Measurements from ENCODE around the gene EML1.

Gene EML1

DNA sequence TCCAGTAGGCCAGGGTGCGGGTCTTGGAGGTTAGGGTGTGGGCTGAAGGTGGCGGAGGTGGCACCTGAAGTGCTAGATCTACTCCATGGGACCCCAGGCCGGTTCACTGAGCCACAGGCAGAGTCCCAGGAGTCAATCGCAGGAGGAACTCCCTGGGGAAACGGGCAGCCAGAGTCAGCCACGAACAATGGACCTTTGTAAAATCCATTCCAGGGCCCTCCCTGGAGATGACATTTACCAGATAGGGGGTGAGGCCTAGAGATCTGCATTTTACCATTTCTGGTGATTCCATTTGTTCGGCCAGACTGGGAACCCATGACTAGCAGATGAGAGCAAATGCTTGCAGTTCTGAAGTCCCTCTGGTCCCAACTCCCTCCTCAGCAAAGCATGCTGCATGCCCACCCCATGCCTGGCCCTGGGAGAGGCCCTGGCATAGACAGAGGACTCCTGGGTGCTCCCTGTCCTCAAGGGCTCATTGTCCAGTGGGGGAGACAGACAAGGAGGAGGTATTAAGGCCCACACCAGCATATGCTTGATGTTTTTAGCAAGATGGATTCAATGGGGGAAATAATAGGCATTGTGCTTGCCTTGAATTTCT, 115.5 kb downstream of the EML1 start:
- DNase-seq: no peak

GRCh38 chr14:99909513-99910064, 116.4 kb downstream of the EML1 start:
- no peak for DNase-seq

GRCh38 chr14:99910337-99911309, 117.4 kb downstream of the EML1 start:
- DNase-seq: no peak

DNA sequence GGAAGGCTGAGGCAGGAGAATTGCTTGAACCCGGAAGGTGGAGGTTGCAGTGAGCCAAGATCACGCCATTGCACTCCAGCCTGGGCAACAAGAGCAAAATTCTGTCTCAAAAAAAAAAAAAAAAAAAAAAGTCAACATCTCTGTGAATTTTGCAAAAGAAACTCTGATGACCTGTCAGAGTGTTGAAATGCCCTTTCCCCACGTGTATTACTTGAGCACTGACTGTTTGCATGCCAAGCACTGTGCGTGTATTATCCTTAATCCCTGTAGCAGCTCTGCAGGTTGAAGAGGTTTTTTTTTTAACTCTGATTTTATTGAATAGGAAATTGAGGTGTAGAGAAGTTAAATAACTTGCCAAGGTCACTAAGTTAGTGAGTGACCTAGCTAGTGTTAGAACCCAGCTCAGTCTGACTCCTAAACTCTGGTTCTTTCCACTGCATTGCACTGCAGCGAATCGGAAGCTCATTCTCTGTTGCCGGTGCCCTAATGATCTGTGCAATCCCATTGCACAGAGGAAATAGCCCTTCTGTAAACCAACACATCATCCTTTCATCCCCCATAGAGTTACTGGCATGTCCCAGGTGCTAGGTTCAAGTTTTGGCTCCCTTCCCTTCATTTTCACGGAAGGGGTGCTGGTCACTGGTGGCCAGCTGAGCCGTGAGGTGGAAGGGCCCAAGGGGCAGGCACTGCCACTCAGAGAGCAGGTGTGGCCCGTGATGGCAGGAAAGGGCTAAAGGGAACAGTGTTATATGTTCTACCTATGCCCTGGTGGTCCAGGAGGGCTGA, 122.3 kb downstream of the EML1 start:
- DNase-seq: no peak

- DNase-seq: no peak
Observed at GRCh38 chr14:99916091-99916383, 122.8 kb downstream of the EML1 start.

DNA sequence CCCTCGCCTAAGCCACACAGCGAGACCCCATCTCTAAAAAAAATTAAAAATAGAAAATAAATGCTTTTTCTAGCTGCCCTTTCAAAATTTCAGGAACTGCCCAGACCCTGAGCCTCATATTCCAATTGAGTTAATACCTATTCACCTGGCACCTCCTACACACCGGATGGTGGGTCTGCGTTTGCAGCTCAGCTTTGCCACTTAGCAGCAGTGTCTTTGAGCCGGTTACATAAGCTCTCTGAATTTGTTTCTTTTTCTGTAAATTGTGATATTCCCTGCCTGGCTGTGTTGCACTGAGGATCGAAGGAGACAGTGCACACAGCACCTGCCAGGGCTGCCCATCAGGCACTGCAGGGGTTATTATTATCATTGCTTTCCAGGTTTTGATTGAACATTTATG, 125.6 kb downstream of the EML1 start:
- no peak for DNase-seq

GRCh38 chr14:99921425-99921824, 128.2 kb downstream of the EML1 start:
- no peak for DNase-seq

GRCh38 chr14:99924379-99924778, 131.2 kb downstream of the EML1 start:
- no peak for DNase-seq

GRCh38 chr14:99925471-99925870, 132.3 kb downstream of the EML1 start:
- no peak for DNase-seq

GRCh38 chr14:99928963-99929362, 135.8 kb downstream of the EML1 start:
- DNase-seq: no peak

GRCh38 chr14:99929601-99930000, 136.4 kb downstream of the EML1 start:
- DNase-seq: no peak

DNA sequence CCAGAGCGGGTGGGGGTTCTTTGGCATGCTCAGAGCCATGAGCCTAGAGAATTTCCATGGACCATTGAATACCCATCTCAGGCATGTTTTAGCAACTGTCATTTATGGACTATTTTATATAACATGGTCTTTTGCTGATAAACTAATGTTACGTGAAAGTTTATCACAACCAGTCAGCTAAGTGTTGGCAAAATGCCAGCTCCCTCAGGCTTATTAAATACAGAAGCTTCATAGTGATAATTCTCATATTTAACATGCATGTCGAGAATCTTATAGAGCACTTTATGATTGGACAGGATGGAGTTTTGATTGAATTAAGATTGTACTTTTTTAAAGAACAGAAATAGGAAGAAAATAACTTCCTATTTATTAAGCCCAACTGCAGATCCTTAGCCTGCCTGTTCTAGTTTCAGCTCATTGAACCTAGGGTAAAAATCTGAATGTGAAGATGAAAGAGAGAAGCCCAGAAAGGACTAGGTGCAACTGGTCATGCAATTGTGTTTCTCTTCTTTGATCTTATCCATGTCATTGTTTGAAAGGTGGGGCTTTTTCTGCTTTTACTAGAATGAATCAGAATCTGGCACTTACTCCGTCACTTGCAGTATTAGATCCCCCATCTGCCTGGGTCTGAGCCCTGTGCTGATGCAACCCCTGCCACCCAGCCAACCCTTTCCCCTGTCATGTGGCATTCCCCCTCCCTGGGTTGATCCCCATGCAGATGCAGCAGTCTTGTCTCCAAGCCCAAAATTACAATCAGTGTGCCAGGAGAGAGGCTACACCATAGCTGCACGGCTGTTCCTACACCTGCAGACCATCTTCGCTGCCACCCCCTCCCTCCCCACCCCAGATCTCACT, 137.4 kb downstream of the EML1 start:
- no peak for DNase-seq

DNA sequence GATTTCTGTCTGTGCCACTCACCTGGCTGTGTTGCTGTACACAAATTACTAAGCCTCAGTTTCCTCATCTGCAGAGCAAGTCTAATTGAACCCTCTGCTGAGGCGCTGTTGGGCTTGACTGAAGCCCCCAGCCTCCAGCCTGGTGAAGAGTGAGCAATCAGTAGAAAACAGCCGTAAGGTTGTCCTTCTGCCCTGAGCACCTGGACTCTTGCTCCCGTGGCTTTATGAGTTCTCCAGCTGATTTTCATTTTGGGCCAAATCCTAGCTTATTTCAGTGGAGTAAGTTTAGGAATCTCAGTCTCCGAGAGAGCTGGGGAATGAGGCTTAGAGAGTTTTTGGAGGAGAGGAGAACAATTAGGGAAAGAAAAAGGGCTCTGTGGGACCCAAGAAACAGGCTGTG, 138.1 kb downstream of the EML1 start:
- no peak for DNase-seq

DNA sequence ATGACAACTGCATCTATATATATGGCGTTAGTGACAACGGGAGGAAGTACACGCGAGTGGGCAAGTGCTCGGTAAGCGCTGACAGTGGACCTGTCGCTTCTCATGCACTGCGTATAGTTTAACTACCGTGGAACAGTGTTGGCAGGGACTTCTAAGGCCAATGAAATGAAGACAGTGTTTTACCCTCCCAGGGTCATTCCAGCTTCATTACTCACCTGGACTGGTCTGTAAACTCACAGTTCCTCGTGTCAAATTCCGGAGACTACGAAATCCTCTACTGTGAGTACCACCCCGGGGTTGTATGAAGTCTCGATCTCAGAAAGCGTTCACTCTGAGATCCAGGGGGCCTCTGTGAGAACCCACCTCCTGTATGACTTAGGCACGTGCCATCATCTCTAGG, 142.8 kb downstream of the EML1 start:
- DNase-seq: no peak

GRCh38 chr14:99936738-99937474, 143.7 kb downstream of the EML1 start:
- no peak for DNase-seq

GRCh38 chr14:99937475-99938244, 144.4 kb downstream of the EML1 start:
- DNase-seq: no peak

GRCh38 chr14:99938376-99938775, 145.2 kb downstream of the EML1 start:
- no peak for DNase-seq

- no peak for DNase-seq
Observed at GRCh38 chr14:99938896-99939295, 145.7 kb downstream of the EML1 start.

DNA sequence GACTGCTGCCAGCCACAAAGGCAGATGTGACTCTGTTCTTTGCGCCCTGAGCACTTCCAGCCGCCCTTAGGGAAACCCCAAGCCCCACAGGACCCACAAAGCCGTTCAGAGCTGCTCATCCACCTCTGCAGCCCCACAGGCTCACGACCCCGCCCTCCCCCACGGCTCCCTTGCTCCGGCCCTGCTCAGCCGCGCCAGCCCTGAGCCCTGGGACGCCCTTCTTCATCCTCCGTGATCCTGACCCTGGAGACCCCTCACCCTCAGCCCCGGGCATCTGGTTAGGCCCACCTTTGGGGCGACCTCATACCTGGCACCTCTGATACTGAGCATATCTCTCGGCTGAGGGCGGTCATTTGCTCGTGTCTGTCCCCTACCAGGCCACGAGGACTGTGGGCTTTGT, 146.2 kb downstream of the EML1 start:
- no peak for DNase-seq

DNA sequence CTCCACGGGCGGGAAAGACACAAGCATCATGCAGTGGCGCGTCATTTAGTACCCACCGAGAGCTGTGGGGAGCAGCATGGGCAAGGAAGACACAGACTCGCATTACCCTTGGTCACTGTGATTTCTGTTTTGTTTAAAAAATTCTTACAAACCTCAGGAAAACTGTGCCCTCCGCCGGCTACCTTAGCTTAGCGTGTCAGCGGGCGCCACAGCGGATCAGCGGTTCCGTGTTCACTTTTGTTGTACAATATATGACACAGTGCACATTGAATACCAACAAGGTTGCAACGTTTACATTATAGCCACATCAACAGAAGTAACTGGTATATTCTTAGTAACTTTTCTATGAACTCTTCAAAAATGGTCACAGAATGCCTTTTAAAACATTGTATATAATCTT, 146.9 kb downstream of the EML1 start:
- DNase-seq: no peak

GRCh38 chr14:99941211-99941610, 148.0 kb downstream of the EML1 start:
- no peak for DNase-seq
